Effector memory CD4-positive, alpha-beta T cell (primary cell): ENCODE data around the gene SBNO2.
"Not testable (repeated sequence)": the region's sequence is repeated elsewhere in the genome, so short reads cannot be mapped to it uniquely, and the experiment has no call there.

Experiments
- DNase-seq, 3 donors: peaks; one replicate each; pipeline ENCODE4 v3.0.0-alpha.2; 2020
- H3K27ac ChIP-seq: 2 replicates; pipeline ENCODE4 v1.7.0; 2013; ENCODE audit warnings: mild to moderate bottlenecking, low read length, moderate library complexity; ENCODE audit not compliant: insufficient read depth, poor library complexity, severe bottlenecking
- H3K27me3 ChIP-seq: replicated peaks from 2 replicates; pipeline ENCODE4 v1.7.0; 2013; ENCODE audit warnings: mild to moderate bottlenecking, low read length; ENCODE audit not compliant: insufficient read depth, control insufficient read depth, poor library complexity, severe bottlenecking
- H3K36me3 ChIP-seq: 2 replicates; pipeline ENCODE4 v1.7.0; 2013; ENCODE audit warnings: mild to moderate bottlenecking, low read length, moderate library complexity; ENCODE audit not compliant: control insufficient read depth, insufficient read depth
- H3K4me1 ChIP-seq: 2 replicates; pipeline ENCODE4 v1.7.0; 2013; ENCODE audit warnings: low read length, mild to moderate bottlenecking; ENCODE audit not compliant: control insufficient read depth, insufficient read depth, poor library complexity, severe bottlenecking
- H3K4me3 ChIP-seq: 2 replicates; pipeline ENCODE4 v1.7.0; 2013; ENCODE audit warnings: low read length, low read depth, mild to moderate bottlenecking; ENCODE audit not compliant: insufficient read depth, poor library complexity, severe bottlenecking
- H3K9me3 ChIP-seq: 2 replicates; pipeline ENCODE4 v1.7.0; 2013; ENCODE audit warnings: mild to moderate bottlenecking, low read length, moderate library complexity; ENCODE audit not compliant: control insufficient read depth

SBNO2 gene

GRCh38 chr19:1206150-1206863 is 32.2 kb upstream of the SBNO2 start:
- Histone ChIP-seq H3K27ac (peak overlapping the region; percentile 62), H3K4me1 (peaks cover 37% of the 10 kb centered on the region), H3K27me3 (no peaks in the 10 kb centered on the region), H3K36me3 (peaks cover 7% of the 10 kb centered on the region), H3K4me3 (peak overlapping the region; percentile 91), H3K9me3 (no peaks in the 10 kb centered on the region)
- DNase-seq: no peak

GRCh38 chr19:1205114-1206099 is 31.3 kb upstream of the SBNO2 start, which contains the start of gene STK11:
TSS of gene STK11 (plus strand) at chr19:1205778. CDS start at chr19:1206914, 1,136 bp downstream.
- Histone ChIP-seq H3K27me3 (no peaks in the 10 kb centered on the region), H3K4me3 (peak within 1 kb of the TSS; percentile 91), H3K9me3 (no peaks in the 10 kb centered on the region), H3K4me1 (peaks cover 35% of the 10 kb centered on the region), H3K36me3 (peaks cover 7% of the 10 kb centered on the region), H3K27ac (peak within 1 kb of the TSS; percentile 71)
- peak; percentile 97 to 98 (median 98) for DNase-seq

GRCh38 chr19:1200614-1201013 is 26.5 kb upstream of the SBNO2 start:
- H3K4me3 ChIP-seq, H3K27ac ChIP-seq, H3K36me3 ChIP-seq, H3K27me3 ChIP-seq, H3K9me3 ChIP-seq, DNase-seq: not testable (repeated sequence)
- peaks cover 12% of the 10 kb centered on the region for H3K4me1 ChIP-seq

- Histone ChIP-seq H3K27ac (no peak overlapping the region), H3K9me3 (no peaks in the 10 kb centered on the region), H3K4me3 (no peak overlapping the region), H3K36me3 (no peaks in the 10 kb centered on the region), H3K4me1 (peaks cover 7% of the 10 kb centered on the region), H3K27me3 (no peaks in the 10 kb centered on the region)
- no peak for DNase-seq
Measured at GRCh38 chr19:1199531-1199930, 25.5 kb upstream of the SBNO2 start.

GRCh38 chr19:1189419-1189818 is 15.4 kb upstream of the SBNO2 start:
- H3K27ac ChIP-seq: no peak overlapping the region
- no peak overlapping the region for H3K4me3 ChIP-seq
- H3K4me1 ChIP-seq: peaks cover 17% of the 10 kb centered on the region
- DNase-seq: peak in 1 of 3 donors; percentile 36
- H3K27me3 ChIP-seq: no peaks in the 10 kb centered on the region
- H3K36me3 ChIP-seq: no peaks in the 10 kb centered on the region
- no peaks in the 10 kb centered on the region for H3K9me3 ChIP-seq

GRCh38 chr19:1183543-1184172 is 9.6 kb upstream of the SBNO2 start:
- H3K4me3 ChIP-seq: no peak overlapping the region
- no peaks in the 10 kb centered on the region for H3K36me3 ChIP-seq
- H3K27me3 ChIP-seq: no peaks in the 10 kb centered on the region
- H3K27ac ChIP-seq: no peak overlapping the region
- H3K9me3 ChIP-seq: no peaks in the 10 kb centered on the region
- no peak for DNase-seq
- H3K4me1 ChIP-seq: peaks cover 7% of the 10 kb centered on the region

- Histone ChIP-seq H3K4me1 (peaks cover 7% of the 10 kb centered on the region), H3K27me3 (no peaks in the 10 kb centered on the region), H3K9me3 (no peaks in the 10 kb centered on the region), H3K4me3 (no peak overlapping the region), H3K27ac (no peak overlapping the region), H3K36me3 (no peaks in the 10 kb centered on the region)
- DNase-seq: no peak
Measured at GRCh38 chr19:1182727-1183126, 8.7 kb upstream of the SBNO2 start.

GRCh38 chr19:1182068-1182467 is 8.0 kb upstream of the SBNO2 start:
- H3K27ac ChIP-seq: no peak overlapping the region
- no peaks in the 10 kb centered on the region for H3K9me3 ChIP-seq
- no peak overlapping the region for H3K4me3 ChIP-seq

GRCh38 chr19:1181606-1182005 is 7.5 kb upstream of the SBNO2 start:
- Histone ChIP-seq H3K9me3 (no peaks in the 10 kb centered on the region), H3K27ac (no peak overlapping the region), H3K27me3 (no peaks in the 10 kb centered on the region), H3K4me3 (no peak overlapping the region), H3K4me1 (peaks cover 7% of the 10 kb centered on the region), H3K36me3 (no peaks in the 10 kb centered on the region)
- DNase-seq: no peak

More at GRCh38 chr19:1182068-1182467, 8.0 kb upstream of the SBNO2 start:
- peaks cover 7% of the 10 kb centered on the region for H3K4me1 ChIP-seq
- H3K27me3 ChIP-seq: no peaks in the 10 kb centered on the region
- H3K36me3 ChIP-seq: no peaks in the 10 kb centered on the region
- no peak for DNase-seq
